Measurements from ENCODE around the gene C5orf63. TPM values are rescaled to one million over a fixed set of nuclear protein-coding genes. Genes with fewer than 3 reads are reported as not detected.

Gene C5orf63
- total and polyA plus RNA-seq, 2 of the 8 experiments (the other 6 are each of a cell fraction or from before 2014, with no cell fraction given): 0.67 to 0.71 TPM

DNA sequence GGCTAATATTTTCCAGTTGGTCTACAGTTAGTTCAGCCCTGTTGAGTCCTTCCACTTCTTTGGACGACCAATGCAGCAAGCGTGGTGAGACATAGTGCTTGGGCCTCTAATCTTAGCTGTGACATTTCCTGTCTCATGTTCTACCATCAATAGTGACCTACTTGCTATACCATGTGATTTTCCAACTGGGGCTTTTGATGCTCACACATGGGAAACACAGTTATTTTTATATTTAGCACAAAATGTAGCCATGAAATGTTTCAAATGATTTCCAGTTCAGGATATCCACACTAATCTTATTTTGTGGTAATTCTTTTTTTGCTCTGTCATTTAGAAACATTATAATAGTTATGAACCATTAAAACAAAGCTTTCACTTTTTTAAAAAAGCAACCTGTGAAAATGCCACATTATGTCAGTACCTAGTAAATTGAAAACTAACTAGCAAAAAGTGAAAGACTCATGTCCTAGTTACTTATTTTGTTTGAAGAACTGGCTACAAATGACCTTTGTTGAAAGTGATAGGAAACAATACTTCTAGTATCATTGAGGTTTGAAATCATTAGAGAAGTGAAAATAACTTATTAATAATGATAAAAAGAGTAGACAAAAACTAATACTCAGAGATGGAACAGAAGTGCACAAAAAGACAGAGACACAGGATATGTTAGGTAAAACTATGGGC is 61.2 kb downstream of the C5orf63 start (continued):
- TF ChIP-seq, protein P1, sequence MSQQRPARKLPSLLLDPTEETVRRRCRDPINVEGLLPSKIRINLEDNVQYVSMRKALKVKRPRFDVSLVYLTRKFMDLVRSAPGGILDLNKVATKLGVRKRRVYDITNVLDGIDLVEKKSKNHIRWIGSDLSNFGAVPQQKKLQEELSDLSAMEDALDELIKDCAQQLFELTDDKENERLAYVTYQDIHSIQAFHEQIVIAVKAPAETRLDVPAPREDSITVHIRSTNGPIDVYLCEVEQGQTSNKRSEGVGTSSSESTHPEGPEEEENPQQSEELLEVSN (IDR thresholded peaks at IDR 0.05): no peak
- TF ChIP-seq, protein P2, sequence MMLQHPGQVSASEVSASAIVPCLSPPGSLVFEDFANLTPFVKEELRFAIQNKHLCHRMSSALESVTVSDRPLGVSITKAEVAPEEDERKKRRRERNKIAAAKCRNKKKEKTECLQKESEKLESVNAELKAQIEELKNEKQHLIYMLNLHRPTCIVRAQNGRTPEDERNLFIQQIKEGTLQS (IDR thresholded peaks at IDR 0.05; ENCODE audit: insufficient read depth, low read depth, low read length): no peak

Data from H1 (cell line).